ENCODE data around the gene SERPINE3.

DNA sequence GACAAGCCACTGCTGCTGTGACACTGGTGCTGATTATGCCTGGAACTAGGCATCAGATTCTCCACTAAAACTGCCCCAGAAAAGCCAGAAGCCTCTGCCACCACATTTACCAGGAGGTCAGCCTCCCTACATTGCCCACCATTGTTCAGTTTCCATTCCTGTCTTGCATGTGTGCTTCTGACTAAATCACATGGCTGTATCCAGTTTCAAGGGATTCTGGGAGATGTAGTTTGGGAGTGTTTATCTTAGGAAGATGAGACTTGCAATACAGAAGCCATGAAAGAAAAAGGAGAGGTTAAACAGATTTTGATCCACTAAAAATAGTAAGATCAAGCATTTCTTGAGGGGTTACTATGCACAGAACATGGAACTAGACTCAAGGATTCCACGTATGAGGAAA, 40.7 kb upstream of the SERPINE3 start:
- TF ChIP-seq, protein P1, sequence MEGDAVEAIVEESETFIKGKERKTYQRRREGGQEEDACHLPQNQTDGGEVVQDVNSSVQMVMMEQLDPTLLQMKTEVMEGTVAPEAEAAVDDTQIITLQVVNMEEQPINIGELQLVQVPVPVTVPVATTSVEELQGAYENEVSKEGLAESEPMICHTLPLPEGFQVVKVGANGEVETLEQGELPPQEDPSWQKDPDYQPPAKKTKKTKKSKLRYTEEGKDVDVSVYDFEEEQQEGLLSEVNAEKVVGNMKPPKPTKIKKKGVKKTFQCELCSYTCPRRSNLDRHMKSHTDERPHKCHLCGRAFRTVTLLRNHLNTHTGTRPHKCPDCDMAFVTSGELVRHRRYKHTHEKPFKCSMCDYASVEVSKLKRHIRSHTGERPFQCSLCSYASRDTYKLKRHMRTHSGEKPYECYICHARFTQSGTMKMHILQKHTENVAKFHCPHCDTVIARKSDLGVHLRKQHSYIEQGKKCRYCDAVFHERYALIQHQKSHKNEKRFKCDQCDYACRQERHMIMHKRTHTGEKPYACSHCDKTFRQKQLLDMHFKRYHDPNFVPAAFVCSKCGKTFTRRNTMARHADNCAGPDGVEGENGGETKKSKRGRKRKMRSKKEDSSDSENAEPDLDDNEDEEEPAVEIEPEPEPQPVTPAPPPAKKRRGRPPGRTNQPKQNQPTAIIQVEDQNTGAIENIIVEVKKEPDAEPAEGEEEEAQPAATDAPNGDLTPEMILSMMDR (IDR thresholded peaks at IDR 0.05; ENCODE audit: insufficient read depth, low read length, poor library complexity, severe bottlenecking), result no peak
- no peak for TF ChIP-seq EZH2phosphoT487 (conservative IDR thresholded peaks at IDR 0.05; ENCODE audit: low read length)

Data from SU-DHL-6 (cell line).